ENCODE results near the gene TNFRSF19. TPM values are rescaled to one million over a fixed set of nuclear protein-coding genes. Genes with fewer than 3 reads are reported as not detected.
"Not testable (repeated sequence)": the region's sequence is repeated elsewhere in the genome, so short reads cannot be mapped to it uniquely, and the experiment has no call there.

Gene TNFRSF19
- 85.2 and 86.7 TPM in 2 replicates for polyA plus RNA-seq (2013)

GRCh38 chr13:23570099-23570920 is at the start of gene TNFRSF19:
TSS of gene TNFRSF19 (plus strand) at chr13:23570412. CDS start at chr13:23590184, 19,772 bp downstream.
- Histone ChIP-seq H2BK12ac (ENCODE audit: low read length) (no peak within 1 kb of the TSS), H3K36me3 (ENCODE audit: control insufficient read depth in 1 of 2, insufficient read depth in 2 of 2, low read length in 2 of 2) (peaks cover 2 to 6% of the 10 kb centered on the region in 2 experiments), H2AK5ac (ENCODE audit: low read length) (no peak within 1 kb of the TSS), H2BK120ac (ENCODE audit: insufficient read depth, low read length, poor library complexity) (peak within 1 kb of the TSS; percentile 29), H3K4me1 (ENCODE audit: control insufficient read depth in 1 of 2, insufficient read depth in 2 of 2, low read length in 2 of 2) (peaks cover 8 to 11% of the 10 kb centered on the region in 2 experiments), H3K18ac (ENCODE audit: low read length) (no peak within 1 kb of the TSS), H2AFZ (ENCODE audit: insufficient read depth, low read length, poor library complexity) (no peak within 1 kb of the TSS), H3K79me2 (ENCODE audit: control insufficient read depth, insufficient read depth, low read length, poor library complexity) (peaks cover 2% of the 10 kb centered on the region), H4K8ac (ENCODE audit: low read depth, low read length) (no peak within 1 kb of the TSS), H3K79me1 (ENCODE audit: low read length) (peaks cover 12% of the 10 kb centered on the region), H2BK5ac (ENCODE audit: low read depth, low read length, poor library complexity) (peak within 1 kb of the TSS; percentile 50), H3K4me2 (ENCODE audit: low read length) (peak within 1 kb of the TSS; percentile 59), H3K4ac (ENCODE audit: low read depth, low read length) (no peak within 1 kb of the TSS), H3K9me3 (ENCODE audit: insufficient read depth, low read depth, low read length) (no peaks in the 10 kb centered on the region), H4K12ac (ENCODE audit: low read depth, low read length) (no peak within 1 kb of the TSS), H3K27me3 (ENCODE audit: insufficient read depth, low read length) (no peaks in the 10 kb centered on the region), H3K27ac (ENCODE audit: low read depth, low read length) (peak within 1 kb of the TSS; percentile 85), H3K4me3 (ENCODE audit: low read depth, low read length) (peak within 1 kb of the TSS; percentile 38), H4K91ac (ENCODE audit: low read depth, low read length) (no peak within 1 kb of the TSS), H3K14ac (ENCODE audit: low read length) (no peak within 1 kb of the TSS), H3K23ac (ENCODE audit: low read length) (no peak within 1 kb of the TSS), H3K9ac (ENCODE audit: low read length) (peak within 1 kb of the TSS; percentile 37)
- DNase-seq, result peak in 1 of 2 donors; percentile 7
- WGBS (ENCODE audit: extremely low coverage, insufficient coverage, insufficient read length), result no CpG with 5 or more reads among the region's 10 CpGs

DNA sequence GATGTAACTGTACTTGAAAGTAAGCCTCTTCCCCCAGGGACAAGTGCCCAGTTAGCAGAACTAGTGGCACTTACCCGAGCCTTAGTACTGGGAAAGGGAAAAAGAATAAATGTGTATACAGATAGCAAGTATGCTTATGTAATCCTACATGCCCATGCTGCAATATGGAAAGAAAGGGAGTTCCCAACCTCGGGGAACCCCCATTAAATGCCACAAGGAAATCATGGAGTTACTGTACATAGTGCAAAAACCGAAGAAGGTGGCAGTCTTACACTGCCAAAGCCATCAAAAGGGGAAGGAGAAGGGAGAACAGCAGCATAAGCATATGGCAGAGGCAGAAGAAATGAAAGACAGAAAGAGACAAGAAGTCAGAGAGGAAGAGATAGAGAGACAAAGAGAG is 40.3 kb upstream of the TNFRSF19 start:
- not testable (repeated sequence) for H4K12ac ChIP-seq (ENCODE audit: low read depth, low read length); H4K91ac ChIP-seq (ENCODE audit: low read depth, low read length); H3K9ac ChIP-seq (ENCODE audit: low read length); H3K4me1 ChIP-seq (ENCODE audit: control insufficient read depth in 1 of 2, insufficient read depth in 2 of 2, low read length in 2 of 2); H2AK5ac ChIP-seq (ENCODE audit: low read length); H4K8ac ChIP-seq (ENCODE audit: low read depth, low read length); H3K4ac ChIP-seq (ENCODE audit: low read depth, low read length); H3K27me3 ChIP-seq (ENCODE audit: insufficient read depth, low read length); H3K18ac ChIP-seq (ENCODE audit: low read length); H3K4me2 ChIP-seq (ENCODE audit: low read length); H3K36me3 ChIP-seq (ENCODE audit: control insufficient read depth in 1 of 2, insufficient read depth in 2 of 2, low read length in 2 of 2); H3K23ac ChIP-seq (ENCODE audit: low read length); H3K9me3 ChIP-seq (ENCODE audit: insufficient read depth, low read depth, low read length); H3K79me1 ChIP-seq (ENCODE audit: low read length); H2AFZ ChIP-seq (ENCODE audit: insufficient read depth, low read length, poor library complexity); H2BK5ac ChIP-seq (ENCODE audit: low read depth, low read length, poor library complexity); DNase-seq; H3K4me3 ChIP-seq (ENCODE audit: low read depth, low read length); H3K79me2 ChIP-seq (ENCODE audit: control insufficient read depth, insufficient read depth, low read length, poor library complexity); H2BK120ac ChIP-seq (ENCODE audit: insufficient read depth, low read length, poor library complexity)
- peak overlapping the region; percentile 32 for H3K14ac ChIP-seq (ENCODE audit: low read length)
- peak overlapping the region; percentile 44 for H3K27ac ChIP-seq (ENCODE audit: low read depth, low read length)
- H2BK12ac ChIP-seq (ENCODE audit: low read length), result peak overlapping the region; percentile 63
- no CpG with 5 or more reads among the region's 3 CpGs for WGBS (ENCODE audit: extremely low coverage, insufficient coverage, insufficient read length)

DNA sequence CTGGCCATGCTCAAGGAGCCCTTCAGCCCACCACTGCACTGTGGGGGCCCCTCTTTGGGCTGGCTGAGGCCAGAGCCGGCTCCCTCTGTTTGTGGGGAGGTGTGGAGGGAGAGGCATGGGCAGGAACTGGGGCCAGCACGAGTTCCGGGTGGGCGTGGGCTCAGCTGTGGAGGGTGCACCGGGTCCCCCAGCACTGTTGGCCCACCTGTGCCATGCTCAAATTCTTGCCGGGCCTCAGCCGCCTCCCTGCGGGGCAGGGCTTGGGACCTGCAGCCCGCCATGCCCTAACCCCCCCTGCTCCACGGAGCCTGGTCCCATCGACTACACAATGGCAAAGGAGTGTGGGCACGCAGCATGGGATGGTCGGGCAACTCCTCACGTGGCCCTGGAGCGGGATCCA is 38.8 kb upstream of the TNFRSF19 start:
- peaks cover 8% of the 10 kb centered on the region for H3K79me1 ChIP-seq (ENCODE audit: low read length)
- DNase-seq, result no peak
- H3K27ac ChIP-seq (ENCODE audit: low read depth, low read length), result peak overlapping the region; percentile 3
- H3K79me2 ChIP-seq (ENCODE audit: control insufficient read depth, insufficient read depth, low read length, poor library complexity), result no peaks in the 10 kb centered on the region
- H3K4me2 ChIP-seq (ENCODE audit: low read length), result no peak overlapping the region
- no peak overlapping the region for H3K23ac ChIP-seq (ENCODE audit: low read length)
- H2BK5ac ChIP-seq (ENCODE audit: low read depth, low read length, poor library complexity), result no peak overlapping the region
- no CpG with 5 or more reads among the region's 15 CpGs for WGBS (ENCODE audit: extremely low coverage, insufficient coverage, insufficient read length)
- H3K4me1 ChIP-seq (ENCODE audit: control insufficient read depth in 1 of 2, insufficient read depth in 2 of 2, low read length in 2 of 2), result peaks cover 0 to 6% of the 10 kb centered on the region in 2 experiments
- H4K91ac ChIP-seq (ENCODE audit: low read depth, low read length), result peak overlapping the region; percentile 76
- peak overlapping the region; percentile 2 for H3K4me3 ChIP-seq (ENCODE audit: low read depth, low read length)
- H4K12ac ChIP-seq (ENCODE audit: low read depth, low read length), result no peak overlapping the region
- peak overlapping the region; percentile 43 for H3K14ac ChIP-seq (ENCODE audit: low read length)
- peaks cover 6% of the 10 kb centered on the region for H3K9me3 ChIP-seq (ENCODE audit: insufficient read depth, low read depth, low read length)
- no peaks in the 10 kb centered on the region for H3K27me3 ChIP-seq (ENCODE audit: insufficient read depth, low read length)
- H2BK120ac ChIP-seq (ENCODE audit: insufficient read depth, low read length, poor library complexity), result peak overlapping the region; percentile 23
- no peak overlapping the region for H3K9ac ChIP-seq (ENCODE audit: low read length)
- peak overlapping the region; percentile 2 for H2BK12ac ChIP-seq (ENCODE audit: low read length)
- no peak overlapping the region for H3K4ac ChIP-seq (ENCODE audit: low read depth, low read length)
- H2AK5ac ChIP-seq (ENCODE audit: low read length), result peak overlapping the region; percentile 58
- H3K18ac ChIP-seq (ENCODE audit: low read length), result no peak overlapping the region
- H2AFZ ChIP-seq (ENCODE audit: insufficient read depth, low read length, poor library complexity), result no peak overlapping the region
- H4K8ac ChIP-seq (ENCODE audit: low read depth, low read length), result no peak overlapping the region
- peaks cover 5 to 6% of the 10 kb centered on the region in 2 experiments for H3K36me3 ChIP-seq (ENCODE audit: control insufficient read depth in 1 of 2, insufficient read depth in 2 of 2, low read length in 2 of 2)

- H3K4me3 ChIP-seq (ENCODE audit: low read depth, low read length), result no peak overlapping the region
- no peak overlapping the region for H3K27ac ChIP-seq (ENCODE audit: low read depth, low read length)
- H4K12ac ChIP-seq (ENCODE audit: low read depth, low read length), result no peak overlapping the region
- no peaks in the 10 kb centered on the region for H3K27me3 ChIP-seq (ENCODE audit: insufficient read depth, low read length)
- no peak overlapping the region for H3K9ac ChIP-seq (ENCODE audit: low read length)
- H2AK5ac ChIP-seq (ENCODE audit: low read length), result no peak overlapping the region
- H3K4me1 ChIP-seq (ENCODE audit: control insufficient read depth in 1 of 2, insufficient read depth in 2 of 2, low read length in 2 of 2), result peaks cover 0 to 6% of the 10 kb centered on the region in 2 experiments
- H3K36me3 ChIP-seq (ENCODE audit: control insufficient read depth in 1 of 2, insufficient read depth in 2 of 2, low read length in 2 of 2), result peaks cover 5 to 6% of the 10 kb centered on the region in 2 experiments
- no peaks in the 10 kb centered on the region for H3K79me2 ChIP-seq (ENCODE audit: control insufficient read depth, insufficient read depth, low read length, poor library complexity)
- no CpG with 5 or more reads among the region's 5 CpGs for WGBS (ENCODE audit: extremely low coverage, insufficient coverage, insufficient read length)
- H4K91ac ChIP-seq (ENCODE audit: low read depth, low read length), result no peak overlapping the region
- H3K4me2 ChIP-seq (ENCODE audit: low read length), result no peak overlapping the region
- no peak overlapping the region for H3K14ac ChIP-seq (ENCODE audit: low read length)
- H3K79me1 ChIP-seq (ENCODE audit: low read length), result peaks cover 8% of the 10 kb centered on the region
- H4K8ac ChIP-seq (ENCODE audit: low read depth, low read length), result no peak overlapping the region
- no peak overlapping the region for H2AFZ ChIP-seq (ENCODE audit: insufficient read depth, low read length, poor library complexity)
- H3K4ac ChIP-seq (ENCODE audit: low read depth, low read length), result no peak overlapping the region
- H2BK120ac ChIP-seq (ENCODE audit: insufficient read depth, low read length, poor library complexity), result peak overlapping the region; percentile 26
- H3K23ac ChIP-seq (ENCODE audit: low read length), result no peak overlapping the region
- H3K18ac ChIP-seq (ENCODE audit: low read length), result no peak overlapping the region
- no peak overlapping the region for H2BK5ac ChIP-seq (ENCODE audit: low read depth, low read length, poor library complexity)
- H2BK12ac ChIP-seq (ENCODE audit: low read length), result peak overlapping the region; percentile 43
- peaks cover 6% of the 10 kb centered on the region for H3K9me3 ChIP-seq (ENCODE audit: insufficient read depth, low read depth, low read length)
- DNase-seq, result no peak
Observed at GRCh38 chr13:23534090-23534489, 36.1 kb upstream of the TNFRSF19 start.
